Measurements from ENCODE around the gene PLSCR3.

DNA sequence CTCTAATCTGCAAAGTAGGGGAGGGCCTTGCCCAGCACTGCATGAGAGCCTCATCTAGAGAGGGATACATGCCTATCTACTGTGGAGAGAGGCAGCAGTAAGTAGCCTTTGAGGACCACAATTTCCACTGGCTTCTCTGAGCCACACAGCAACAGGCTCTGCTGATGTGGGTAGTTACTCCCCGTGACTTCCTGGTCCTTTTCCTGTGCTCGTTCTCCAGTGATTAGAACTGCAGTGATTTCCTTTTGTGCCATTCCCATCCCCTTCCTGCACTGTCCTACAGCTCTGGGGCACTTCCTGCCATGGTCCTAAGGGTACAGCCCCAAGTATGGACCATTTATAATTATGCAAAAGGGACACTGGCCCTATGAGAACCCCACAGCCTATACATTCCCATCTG is 3.0 kb downstream of the PLSCR3 start:
- no peak for TF ChIP-seq EZH2 (IDR thresholded peaks at IDR 0.05; ENCODE audit: borderline replicate concordance, low read depth, low read length, severe bottlenecking)
- TF ChIP-seq, protein P1, sequence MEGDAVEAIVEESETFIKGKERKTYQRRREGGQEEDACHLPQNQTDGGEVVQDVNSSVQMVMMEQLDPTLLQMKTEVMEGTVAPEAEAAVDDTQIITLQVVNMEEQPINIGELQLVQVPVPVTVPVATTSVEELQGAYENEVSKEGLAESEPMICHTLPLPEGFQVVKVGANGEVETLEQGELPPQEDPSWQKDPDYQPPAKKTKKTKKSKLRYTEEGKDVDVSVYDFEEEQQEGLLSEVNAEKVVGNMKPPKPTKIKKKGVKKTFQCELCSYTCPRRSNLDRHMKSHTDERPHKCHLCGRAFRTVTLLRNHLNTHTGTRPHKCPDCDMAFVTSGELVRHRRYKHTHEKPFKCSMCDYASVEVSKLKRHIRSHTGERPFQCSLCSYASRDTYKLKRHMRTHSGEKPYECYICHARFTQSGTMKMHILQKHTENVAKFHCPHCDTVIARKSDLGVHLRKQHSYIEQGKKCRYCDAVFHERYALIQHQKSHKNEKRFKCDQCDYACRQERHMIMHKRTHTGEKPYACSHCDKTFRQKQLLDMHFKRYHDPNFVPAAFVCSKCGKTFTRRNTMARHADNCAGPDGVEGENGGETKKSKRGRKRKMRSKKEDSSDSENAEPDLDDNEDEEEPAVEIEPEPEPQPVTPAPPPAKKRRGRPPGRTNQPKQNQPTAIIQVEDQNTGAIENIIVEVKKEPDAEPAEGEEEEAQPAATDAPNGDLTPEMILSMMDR (IDR thresholded peaks at IDR 0.05; ENCODE audit: extremely low read depth in 1 of 2, insufficient read depth in 1 of 2, low read depth in 1 of 2, low read length in 2 of 2) = no peak
- TF ChIP-seq POLR2A (IDR thresholded peaks at IDR 0.05; ENCODE audit: low read depth, low read length) = no peak
- no peak for TF ChIP-seq MYC (IDR thresholded peaks at IDR 0.05; ENCODE audit: low read depth, low read length)
- no peak for TF ChIP-seq JUN (IDR thresholded peaks at IDR 0.05; ENCODE audit: borderline replicate concordance, insufficient read depth, insufficient read length, low read depth)
- TF ChIP-seq, protein P2, sequence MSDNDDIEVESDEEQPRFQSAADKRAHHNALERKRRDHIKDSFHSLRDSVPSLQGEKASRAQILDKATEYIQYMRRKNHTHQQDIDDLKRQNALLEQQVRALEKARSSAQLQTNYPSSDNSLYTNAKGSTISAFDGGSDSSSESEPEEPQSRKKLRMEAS (IDR thresholded peaks at IDR 0.05; ENCODE audit: insufficient read depth, insufficient read length) = no peak
- TF ChIP-seq POLR2AphosphoS5 (IDR thresholded peaks at IDR 0.05; ENCODE audit: insufficient read depth, low read depth, low read length) = no peak
- TF ChIP-seq FOS (IDR thresholded peaks at IDR 0.05; ENCODE audit: borderline replicate concordance, insufficient read depth, low read length) = no peak

All from endothelial cell of umbilical vein (primary cell).